WTC11 (cell line): Measurements from ENCODE around the gene ATP5F1D. TPM values are rescaled to one million over a fixed set of nuclear protein-coding genes. Genes with fewer than 3 reads are reported as not detected.
A peak's percentile ranks its signal among the peaks of the same experiment; 100 is the strongest.

Experiments used
- ATAC-seq: fragments of 200-7000 bp; cut with Tn5 transposase; 2 replicates; pipeline ENCODE4 v1.10.0; 2021; ENCODE audit warnings: mild to moderate bottlenecking, moderate library complexity
- CTCF ChIA-PET: fragments of 300-600 bp; sonication (Branson Sonifier 250); formaldehyde crosslinking; loops from one replicate; lab custom pipeline; 2021; ENCODE audit warnings: antibody characterized with exemption; lab: Charles Lee
- POLR2A ChIA-PET: fragments of 350-600 bp; sonication (Branson Sonifier 250); formaldehyde crosslinking; loops from one replicate; lab custom pipeline; 2021; ENCODE audit warnings: antibody characterized with exemption; lab: Charles Lee
- DNase-seq: peaks from one replicate; pipeline ENCODE4 v3.0.0; 2021; ENCODE audit warnings: low spot score
- H3K27ac Mint-ChIP-seq: 2 replicates; pipeline ENCODE4 v1.8.0; 2021; ENCODE audit warnings: mixed read lengths
- H3K27me3 Mint-ChIP-seq: 2 replicates; pipeline ENCODE4 v1.8.0; 2021; ENCODE audit warnings: low read depth, mild to moderate bottlenecking, moderate library complexity, mixed read lengths
- H3K36me3 Mint-ChIP-seq: 2 replicates; pipeline ENCODE4 v1.8.0; 2021; ENCODE audit warnings: mixed read lengths
- H3K4me1 Mint-ChIP-seq: 2 replicates; pipeline ENCODE4 v1.8.0; 2022; ENCODE audit warnings: mixed read lengths
- H3K4me3 Mint-ChIP-seq: 2 replicates; pipeline ENCODE4 v1.8.0; 2021; ENCODE audit warnings: mild to moderate bottlenecking, moderate library complexity, mixed read lengths
- H3K9me3 Mint-ChIP-seq: 2 replicates; pipeline ENCODE4 v1.8.0; 2021; ENCODE audit warnings: mixed read lengths
- CBFB ChIP-seq: sonication (generic); formaldehyde crosslinking; IDR thresholded peaks from 2 replicates; pipeline ENCODE4 v1.8.1; 2022; ENCODE audit warnings: mild to moderate bottlenecking, low read depth, missing genetic modification reagents
- CDX4 ChIP-seq: fragments of 250-450 bp; sonication (Bioruptor Pico); IDR thresholded peaks from 2 replicates; pipeline ENCODE4 v1.9.0; 2021; ENCODE audit warnings: moderate library complexity, mild to moderate bottlenecking, inconsistent platforms, borderline replicate concordance
- E2F4 ChIP-seq: sonication (generic); formaldehyde crosslinking; IDR thresholded peaks from 2 replicates; pipeline ENCODE4 v1.8.1; 2022; ENCODE audit warnings: low read depth, mild to moderate bottlenecking, moderate library complexity, missing genetic modification reagents, borderline replicate concordance
- E2F5 ChIP-seq: sonication (generic); formaldehyde crosslinking; IDR thresholded peaks from 2 replicates; pipeline ENCODE4 v1.8.1; 2022; ENCODE audit warnings: mild to moderate bottlenecking, moderate library complexity, missing genetic modification reagents
- FOXP1 ChIP-seq: sonication (generic); formaldehyde crosslinking; IDR thresholded peaks from 2 replicates; pipeline ENCODE4 v1.8.0; 2022; ENCODE audit warnings: missing genetic modification reagents, mild to moderate bottlenecking, moderate library complexity, borderline replicate concordance
- HMGXB4 ChIP-seq: sonication (generic); formaldehyde crosslinking; IDR thresholded peaks from 2 replicates; pipeline ENCODE4 v1.8.1; 2023; ENCODE audit warnings: mild to moderate bottlenecking, moderate library complexity, missing genetic modification reagents
- MAX ChIP-seq: sonication (generic); formaldehyde crosslinking; IDR thresholded peaks from 2 replicates; pipeline ENCODE4 v1.8.0; 2022; ENCODE audit warnings: mild to moderate bottlenecking, missing genetic modification reagents
- MXD4 ChIP-seq: fragments of 250-450 bp; sonication (Bioruptor Pico); IDR thresholded peaks from 2 replicates; pipeline ENCODE4 v1.8.0; 2021; ENCODE audit warnings: mild to moderate bottlenecking, moderate library complexity, borderline replicate concordance
- TCF7 ChIP-seq: sonication (generic); formaldehyde crosslinking; IDR thresholded peaks from 2 replicates; pipeline ENCODE4 v1.8.0; 2022; ENCODE audit warnings: mild to moderate bottlenecking, low read depth, missing genetic modification reagents, moderate library complexity
- TP53 ChIP-seq: sonication (generic); formaldehyde crosslinking; IDR thresholded peaks from 2 replicates; pipeline ENCODE4 v1.8.1; 2023; ENCODE audit warnings: mild to moderate bottlenecking, missing genetic modification reagents
- ZNF219 ChIP-seq: sonication (generic); formaldehyde crosslinking; IDR thresholded peaks from 2 replicates; pipeline ENCODE4 v1.8.0; 2023; ENCODE audit warnings: missing genetic modification reagents, mild to moderate bottlenecking, borderline replicate concordance
- ZNF281 ChIP-seq: sonication (generic); formaldehyde crosslinking; IDR thresholded peaks from 2 replicates; pipeline ENCODE4 v1.8.0; 2023; ENCODE audit warnings: mild to moderate bottlenecking, missing genetic modification reagents
- total RNA-seq: library from RNA; stranded (reverse); gene quantifications from 3 replicates; pipeline ENCODE4 v1.2.3, GENCODE V29; 2021
- TF ChIP-seq, protein P1 (sequence below): fragments of 250-450 bp; sonication (Bioruptor Pico); IDR thresholded peaks from 2 replicates; pipeline ENCODE4 v1.9.0; 2021; ENCODE audit warnings: mild to moderate bottlenecking
- TF ChIP-seq, protein P2 (sequence below): sonication (generic); formaldehyde crosslinking; IDR thresholded peaks from 2 replicates; pipeline ENCODE4 v1.8.0; 2023; ENCODE audit warnings: missing genetic modification reagents

Gene ATP5F1D
- total RNA-seq, 1 experiment from 2014 or later, result 277 TPM

- Mint-ChIP-seq H3K27ac (no peak overlapping the region), H3K9me3 (no peaks in the 10 kb centered on the region), H3K27me3 (peaks cover 2% of the 10 kb centered on the region; the same call in 1 of the 2 replicates), H3K4me3 (peak overlapping the region; percentile 41), H3K36me3 (no peaks in the 10 kb centered on the region), H3K4me1 (peaks cover 12% of the 10 kb centered on the region)
- CTCF ChIA-PET, result interaction anchor here (0.9 to 1.6 kb wide), 5 partner anchors 8 to 122 kb away, joined by 3 to 6 read pairs (median 5); no protein-coding TSS in a partner anchor
- POLR2A ChIA-PET, result interaction anchor here (0.6 kb wide), 1 partner anchor 24 kb away, joined by 14 read pairs; no protein-coding TSS in a partner anchor
- no peak for DNase-seq
- TF ChIP-seq CDX4 (CRISPR knock-in tag) (no peak), E2F4 (no peak), HMGXB4 (CRISPR knock-in tag) (no peak), E2F5 (CRISPR knock-in tag) (0 out of 2 replicates have a peak, but pooled peaks have one; percentile 19), MXD4 (no peak)
- no peak for ATAC-seq
These were observed 5.7 kb upstream of the ATP5F1D start for GRCh38 chr19:1235625-1236538.

DNA sequence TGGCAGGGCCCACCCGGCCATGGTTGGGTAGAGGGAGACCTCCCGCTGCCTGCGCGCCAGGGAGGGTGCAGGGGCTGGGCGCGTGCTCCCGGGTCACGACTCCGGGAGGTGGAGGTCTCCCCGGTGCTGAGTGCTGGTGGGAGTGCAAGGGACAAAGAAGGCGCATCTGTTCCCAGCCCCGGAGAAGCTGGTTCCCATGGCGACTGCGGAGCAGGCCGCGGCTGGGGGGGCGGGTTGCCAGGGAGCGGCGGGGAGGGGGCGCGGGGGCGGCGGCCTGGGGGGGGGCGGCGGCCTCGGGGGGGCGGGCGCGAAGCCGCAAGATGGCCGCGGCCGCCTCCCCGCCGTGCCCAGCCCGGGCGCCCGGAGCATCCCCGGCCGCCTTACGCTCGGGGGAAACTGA is 5.0 kb upstream of the ATP5F1D start:
- peak; percentile 39 for DNase-seq
- TF ChIP-seq TP53 (no peak), MAX (CRISPR knock-in tag) (peak; percentile 8; the same call in 1 of the 2 replicates), CBFB (CRISPR knock-in tag) (no peak), FOXP1 (CRISPR knock-in tag) (no peak), ZNF219 (CRISPR knock-in tag) (no peak)
- TF ChIP-seq, protein P1, sequence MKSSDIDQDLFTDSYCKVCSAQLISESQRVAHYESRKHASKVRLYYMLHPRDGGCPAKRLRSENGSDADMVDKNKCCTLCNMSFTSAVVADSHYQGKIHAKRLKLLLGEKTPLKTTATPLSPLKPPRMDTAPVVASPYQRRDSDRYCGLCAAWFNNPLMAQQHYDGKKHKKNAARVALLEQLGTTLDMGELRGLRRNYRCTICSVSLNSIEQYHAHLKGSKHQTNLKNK (CRISPR knock-in tag), result no peak
- TF ChIP-seq, all 79 proteins: peak for 1
- no peaks in the 10 kb centered on the region for H3K36me3 Mint-ChIP-seq
- no peak for ATAC-seq
- H3K4me3 Mint-ChIP-seq, result peak overlapping the region; percentile 41
- H3K27me3 Mint-ChIP-seq, result peaks cover 4% of the 10 kb centered on the region; the same call in 1 of the 2 replicates
- H3K4me1 Mint-ChIP-seq, result peaks cover 15% of the 10 kb centered on the region
- CTCF ChIA-PET, result interaction anchor here (0.9 to 1.6 kb wide), 5 partner anchors 8 to 123 kb away, joined by 3 to 6 read pairs (median 5); no protein-coding TSS in a partner anchor
- no peak overlapping the region for H3K27ac Mint-ChIP-seq
- H3K9me3 Mint-ChIP-seq, result no peaks in the 10 kb centered on the region
- POLR2A ChIA-PET, result no interaction called here

DNA sequence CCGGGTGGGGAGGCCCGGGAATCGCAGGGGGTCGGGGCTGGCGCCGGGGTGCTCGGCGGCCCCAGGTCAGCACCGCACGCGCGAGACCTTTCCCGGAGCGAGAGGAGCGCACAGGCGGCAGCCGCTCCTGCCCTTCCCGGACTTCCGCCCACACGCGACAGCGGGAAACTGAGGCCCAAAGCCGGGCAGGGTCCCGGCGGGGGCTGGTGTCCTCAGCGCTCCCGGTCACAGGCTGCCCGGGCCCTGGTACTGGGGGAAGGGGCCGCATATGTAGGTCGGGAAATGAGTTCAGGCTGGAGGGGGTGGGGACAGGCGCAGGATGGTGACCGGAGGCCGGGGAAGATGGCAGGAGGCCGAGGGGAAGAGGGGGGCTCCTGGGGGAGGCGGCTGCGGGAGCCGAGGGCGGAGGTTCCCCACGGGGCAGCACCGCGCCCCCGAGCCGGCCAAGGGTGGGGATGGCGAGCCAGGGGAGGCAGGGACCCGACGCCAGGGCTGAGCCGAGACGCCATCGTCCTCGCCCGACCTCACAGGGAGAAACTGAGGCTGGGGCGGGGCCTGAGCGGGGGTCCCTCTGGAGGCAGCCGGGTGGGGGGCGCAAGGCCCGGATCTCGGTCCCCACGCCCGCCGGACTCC is 4.4 kb upstream of the ATP5F1D start:
- Mint-ChIP-seq H3K9me3 (no peaks in the 10 kb centered on the region), H3K4me1 (peaks cover 15% of the 10 kb centered on the region), H3K27ac (no peak overlapping the region), H3K4me3 (peak overlapping the region; percentile 54), H3K27me3 (peaks cover 4% of the 10 kb centered on the region; the same call in 1 of the 2 replicates), H3K36me3 (no peaks in the 10 kb centered on the region)
- CTCF ChIA-PET, result interaction anchor here (1.0 to 1.6 kb wide), 4 partner anchors 15 to 124 kb away, joined by 3 to 6 read pairs (median 4); no protein-coding TSS in a partner anchor
- POLR2A ChIA-PET, result no interaction called here
- TF ChIP-seq, protein P2, sequence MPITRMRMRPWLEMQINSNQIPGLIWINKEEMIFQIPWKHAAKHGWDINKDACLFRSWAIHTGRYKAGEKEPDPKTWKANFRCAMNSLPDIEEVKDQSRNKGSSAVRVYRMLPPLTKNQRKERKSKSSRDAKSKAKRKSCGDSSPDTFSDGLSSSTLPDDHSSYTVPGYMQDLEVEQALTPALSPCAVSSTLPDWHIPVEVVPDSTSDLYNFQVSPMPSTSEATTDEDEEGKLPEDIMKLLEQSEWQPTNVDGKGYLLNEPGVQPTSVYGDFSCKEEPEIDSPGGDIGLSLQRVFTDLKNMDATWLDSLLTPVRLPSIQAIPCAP (CRISPR knock-in tag), result no peak
- TF ChIP-seq HMGXB4 (CRISPR knock-in tag), result 0 out of 2 replicates have a peak, but pooled peaks have one; percentile 59
- TF ChIP-seq ZNF281 (CRISPR knock-in tag), result peak; percentile 27; the same call in 1 of the 2 replicates
- peak; percentile 28; the same call in 1 of the 2 replicates for TF ChIP-seq TCF7 (CRISPR knock-in tag)
- peak; percentile 36 for DNase-seq
- no peak for ATAC-seq
